HepG2 (cell line): Measurements from ENCODE around the gene TOB1.

ENCODE experiments used
- FOXJ3 ChIP-seq: sonication (generic); formaldehyde crosslinking; IDR thresholded peaks from 2 replicates; pipeline ENCODE4 v1.4.0; 2020; ENCODE audit warnings: missing genetic modification reagents, mild to moderate bottlenecking, borderline replicate concordance
- SAFB2 ChIP-seq: sonication (generic); formaldehyde crosslinking; IDR thresholded peaks from 2 replicates; pipeline ENCODE4 v1.5.1; 2020; ENCODE audit warnings: missing genetic modification reagents, low read depth, mild to moderate bottlenecking, borderline replicate concordance
- ZNF546 ChIP-seq: sonication (generic); formaldehyde crosslinking; conservative IDR thresholded peaks from 2 replicates; pipeline ENCODE4 v1.8.1; 2023; ENCODE audit warnings: mild to moderate bottlenecking, missing genetic modification reagents

- no peak for TF ChIP-seq SAFB2 (CRISPR knock-in tag)
- TF ChIP-seq ZNF546 (CRISPR knock-in tag): no peak
- no peak for TF ChIP-seq FOXJ3 (CRISPR knock-in tag)
Observed at GRCh38 chr17:50864747-50865059, 1.5 kb downstream of the TOB1 start.
